ENCODE measurements around the gene KLHL36.

DNA sequence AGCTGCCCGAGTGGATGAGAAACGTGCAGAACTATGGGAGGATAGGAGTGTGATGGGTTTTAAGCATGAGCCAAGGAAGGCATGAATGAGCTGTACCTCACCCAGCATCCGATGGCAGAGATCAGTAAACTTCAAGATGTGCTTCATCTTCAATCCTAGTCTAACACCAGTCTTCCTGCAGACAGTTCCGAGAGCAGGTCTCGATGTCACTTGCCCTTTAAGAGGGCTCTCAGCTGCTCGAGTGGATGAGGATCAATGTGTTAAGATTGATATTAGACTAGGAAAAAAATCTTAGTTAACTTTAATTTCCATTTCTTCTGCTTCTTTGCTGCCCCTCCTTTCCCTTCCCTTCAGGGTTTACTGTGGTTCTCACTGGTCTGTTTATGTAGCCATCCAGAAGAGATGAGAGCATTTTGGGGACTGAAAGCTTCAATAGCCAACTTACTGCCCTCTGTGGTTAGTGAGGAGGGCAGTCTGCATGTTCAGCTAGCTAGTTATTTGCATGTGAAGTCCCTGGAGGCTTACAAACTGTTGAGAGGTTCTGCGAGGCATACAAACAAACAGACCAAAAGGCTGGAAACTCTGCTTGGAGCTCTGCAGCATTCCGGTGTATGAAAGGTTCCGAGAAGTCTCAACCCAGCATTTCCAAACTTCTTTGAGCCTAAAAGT lies 15.3 kb downstream of the KLHL36 start:
- TF ChIP-seq CTCF (IDR thresholded peaks at IDR 0.05): no peak
- TF ChIP-seq POLR2A (IDR thresholded peaks at IDR 0.05; ENCODE audit: low read depth): no peak
- TF ChIP-seq POLR2AphosphoS5 (IDR thresholded peaks at IDR 0.05): no peak
